GM23248 (cell line): ENCODE results near the gene THTPA. TPM values are rescaled to one million over a fixed set of nuclear protein-coding genes. Genes with fewer than 3 reads are reported as not detected.
A peak's percentile ranks its signal among the peaks of the same experiment; 100 is the strongest.

Source experiments
- DNase-seq: peaks from one replicate; pipeline ENCODE4 v3.0.0-alpha.2; 2015
- H2AFZ ChIP-seq: fragments of 200-600 bp; sonication (generic); 2 replicates; pipeline ENCODE4 v1.6.1; 2016; ENCODE audit warnings: antibody characterized with exemption
- H3F3A ChIP-seq: fragments of 200-600 bp; sonication (generic); 2 replicates; pipeline ENCODE4 v1.6.1; 2016; ENCODE audit warnings: mild to moderate bottlenecking, antibody characterized with exemption, mixed run types; ENCODE audit not compliant: insufficient read depth
- H3K27ac ChIP-seq: fragments of 200-600 bp; sonication (generic); 2 replicates; pipeline ENCODE4 v1.5.1; 2016; ENCODE audit warnings: mild to moderate bottlenecking
- H3K27me3 ChIP-seq: fragments of 200-600 bp; sonication (generic); replicated peaks from 2 replicates; pipeline ENCODE4 v1.6.1; 2016; ENCODE audit warnings: mild to moderate bottlenecking; ENCODE audit not compliant: insufficient read depth
- H3K36me3 ChIP-seq: fragments of 200-600 bp; sonication (generic); 2 replicates; pipeline ENCODE4 v1.6.1; 2016; ENCODE audit warnings: low read depth, mild to moderate bottlenecking
- H3K4me1 ChIP-seq: fragments of 200-600 bp; sonication (generic); 2 replicates; pipeline ENCODE4 v1.6.1; 2016; ENCODE audit warnings: mild to moderate bottlenecking; ENCODE audit not compliant: insufficient read depth
- H3K4me2 ChIP-seq: fragments of 200-600 bp; sonication (generic); one replicate; pipeline ENCODE4 v1.6.1; 2016; ENCODE audit warnings: mild to moderate bottlenecking; ENCODE audit not compliant: unreplicated experiment
- H3K4me3 ChIP-seq: fragments of 200-600 bp; sonication (generic); 2 replicates; pipeline ENCODE4 v1.5.1; 2016; ENCODE audit warnings: mild to moderate bottlenecking
- H3K79me2 ChIP-seq: fragments of 200-600 bp; sonication (generic); 2 replicates; pipeline ENCODE4 v1.6.1; 2016; ENCODE audit warnings: mild to moderate bottlenecking; ENCODE audit not compliant: insufficient read depth
- H3K9ac ChIP-seq: fragments of 200-600 bp; sonication (generic); 2 replicates; pipeline ENCODE4 v1.6.1; 2016; ENCODE audit warnings: mild to moderate bottlenecking
- H3K9me2 ChIP-seq: fragments of 200-600 bp; sonication (generic); 2 replicates; pipeline ENCODE4 v1.6.1; 2016; ENCODE audit warnings: mixed run types, mild to moderate bottlenecking, moderate library complexity; ENCODE audit not compliant: insufficient read depth
- H3K9me3 ChIP-seq: fragments of 200-600 bp; sonication (generic); one replicate; pipeline ENCODE4 v1.6.1; 2017; ENCODE audit warnings: low read depth
- H4K20me1 ChIP-seq: fragments of 200-600 bp; sonication (generic); 2 replicates; pipeline ENCODE4 v1.6.0; 2016; ENCODE audit not compliant: insufficient read depth
- EZH2 ChIP-seq: fragments of 200-600 bp; sonication (generic); IDR thresholded peaks from 2 replicates; pipeline ENCODE4 v1.6.1; 2018; ENCODE audit warnings: antibody characterized with exemption, mild to moderate bottlenecking; ENCODE audit not compliant: insufficient read depth, poor library complexity, severe bottlenecking
- EZH2phosphoT487 ChIP-seq: fragments of 200-600 bp; sonication (generic); IDR thresholded peaks from 2 replicates; pipeline ENCODE4 v1.6.1; 2018; ENCODE audit warnings: antibody characterized with exemption, moderate library complexity, mild to moderate bottlenecking, low read depth; ENCODE audit not compliant: insufficient read depth
- WGBS, 2 experiments: methylation state at CpG; one replicate each; pipeline ENCODE4 v1.1.6; 2015 to 2017; ENCODE audit warnings: low lambda C conversion rate in 2 of 2, low coverage in 1 of 2; ENCODE audit errors: missing lambda C conversion rate in 2 of 2; 5-methylcytosine and 5-hydroxymethylcytosine counted together
- in situ Hi-C: fragments of 300-500 bp; cut with MboI; formaldehyde crosslinking; loops from 2 replicates; pipeline ENCODE4 v1.15.0; 2020
- polyA plus RNA-seq: library from polyadenylated mRNA; unstranded; fragments of >200 nt; fragmentation: Nextera tagmentation; extraction: Ambion mirVana; gene quantifications from 2 replicates; pipeline ENCODE4 v1.2.1, GENCODE V29; 2016
- total RNA-seq: library from RNA; depleted of rRNA; stranded (reverse); fragments of >200 nt; shearing (Covaris generic); gene quantifications from 2 replicates; pipeline ENCODE4 v1.2.3, GENCODE V29; 2014

THTPA gene
- total and polyA plus RNA-seq, 2 experiments from 2014 or later: 10.0 to 21.0 TPM

DNA sequence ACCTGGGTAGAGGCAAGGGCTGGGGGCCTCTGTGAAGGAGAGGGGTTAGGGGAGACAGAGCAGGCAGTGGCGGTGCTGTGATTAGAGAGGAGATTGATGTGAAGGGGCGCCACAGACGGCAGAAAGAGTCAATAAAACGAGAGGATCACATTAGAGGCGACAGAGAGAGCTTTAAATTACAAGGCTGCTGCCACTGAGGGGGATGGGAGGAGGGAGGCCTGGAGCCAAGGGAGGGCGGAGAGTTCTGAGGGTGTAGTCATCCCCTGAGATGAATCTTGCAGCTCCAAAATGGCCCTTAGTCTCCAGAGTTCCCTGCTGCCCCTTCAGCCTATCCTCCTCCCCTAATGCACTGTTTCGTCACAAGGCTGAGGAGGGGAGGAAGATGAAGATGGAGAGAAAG, 17.3 kb upstream of the THTPA start:
- Histone ChIP-seq H3F3A (no peaks in the 10 kb centered on the region), H4K20me1 (no peaks in the 10 kb centered on the region), H3K4me2 (peak overlapping the region; percentile 44), H3K27me3 (no peaks in the 10 kb centered on the region), H3K27ac (no peak overlapping the region), H3K36me3 (no peaks in the 10 kb centered on the region), H3K9me3 (no peaks in the 10 kb centered on the region), H3K9me2 (no peaks in the 10 kb centered on the region), H3K4me1 (no peaks in the 10 kb centered on the region), H3K9ac (no peak overlapping the region), H3K79me2 (no peaks in the 10 kb centered on the region), H3K4me3 (no peak overlapping the region), H2AFZ (peak overlapping the region; percentile 65)
- WGBS, 2 experiments: 30 to 33% methylated on average over 7 of the region's 7 CpGs
- no peak for TF ChIP-seq EZH2phosphoT487
- TF ChIP-seq EZH2: no peak
- in situ Hi-C loops: no loop called here
- peak; percentile 65 for DNase-seq

DNA sequence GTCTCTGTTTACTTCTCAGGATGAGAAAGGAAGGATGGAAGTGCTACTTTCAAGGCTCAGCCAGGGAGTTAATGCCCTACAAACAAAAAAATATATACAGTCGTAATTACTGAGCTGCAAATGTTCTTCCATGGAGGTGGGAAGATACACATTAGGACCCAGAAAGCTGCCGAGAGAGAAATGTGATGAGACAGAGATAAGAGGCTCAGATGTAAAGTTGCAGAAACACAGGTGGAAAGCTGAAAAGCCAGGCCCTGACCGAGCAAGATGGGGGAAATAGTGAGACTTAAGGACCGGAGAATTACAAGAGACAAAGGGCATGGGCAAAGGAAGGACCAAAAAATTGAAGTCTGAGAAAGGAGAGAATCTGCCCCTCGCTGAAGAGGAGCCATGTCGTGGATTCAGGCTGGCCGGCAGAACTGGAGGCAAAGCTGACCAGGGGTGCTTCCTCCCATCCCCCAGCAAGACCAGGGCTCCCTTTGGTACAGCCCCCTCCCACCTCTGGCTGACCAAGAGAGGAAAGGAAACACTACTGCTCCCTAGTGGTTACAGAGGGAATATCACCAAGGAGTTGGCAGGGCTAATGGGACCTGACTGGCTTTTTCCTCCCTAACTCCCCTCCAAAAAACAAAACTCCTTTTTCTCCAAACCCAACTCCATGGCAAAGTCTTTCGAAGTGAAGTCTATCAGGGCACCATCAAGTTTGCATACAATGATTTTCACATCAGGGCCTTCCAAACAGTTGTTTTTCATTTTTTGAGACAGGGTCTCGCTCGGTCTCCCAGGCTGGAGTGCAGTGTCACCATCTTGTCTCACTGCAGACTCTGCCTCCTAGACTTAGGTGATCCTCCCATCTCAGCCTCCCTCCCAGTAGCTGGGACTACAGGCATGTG, 16.6 kb upstream of the THTPA start:
- H3K4me3 ChIP-seq: no peak overlapping the region
- in situ Hi-C loops: no loop called here
- H3K36me3 ChIP-seq: no peaks in the 10 kb centered on the region
- no peaks in the 10 kb centered on the region for H3K9me3 ChIP-seq
- H2AFZ ChIP-seq: peak overlapping the region; percentile 65
- no peaks in the 10 kb centered on the region for H3K9me2 ChIP-seq
- no peaks in the 10 kb centered on the region for H3K27me3 ChIP-seq
- H3K79me2 ChIP-seq: no peaks in the 10 kb centered on the region
- peak; percentile 46 for DNase-seq
- 36 to 43% methylated on average over 8 to 10 of the region's 10 CpGs for WGBS, 2 experiments
- peak overlapping the region; percentile 44 for H3K4me2 ChIP-seq
- H3F3A ChIP-seq: no peaks in the 10 kb centered on the region
- no peak overlapping the region for H3K27ac ChIP-seq
- TF ChIP-seq EZH2 (no peak), EZH2phosphoT487 (no peak)
- no peak overlapping the region for H3K9ac ChIP-seq
- no peaks in the 10 kb centered on the region for H3K4me1 ChIP-seq
- H4K20me1 ChIP-seq: no peaks in the 10 kb centered on the region

DNA sequence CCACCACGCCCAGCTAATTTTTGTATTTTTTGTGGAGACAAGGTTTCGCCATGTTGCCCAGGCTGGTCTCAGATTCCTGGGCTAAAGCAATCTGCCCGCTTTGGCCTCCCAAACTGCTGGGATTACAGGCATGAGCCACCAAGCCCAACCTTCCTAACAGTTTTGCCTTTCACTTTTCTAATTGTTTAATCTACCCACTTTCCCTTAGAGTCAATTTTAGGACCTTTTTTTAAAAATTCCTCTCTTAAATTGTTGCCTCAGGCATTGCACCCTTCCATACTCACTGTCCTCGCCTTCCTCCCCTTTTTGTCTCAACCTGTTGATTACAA, 16.0 kb upstream of the THTPA start:
- H3K9me3 ChIP-seq: no peaks in the 10 kb centered on the region
- no peak overlapping the region for H2AFZ ChIP-seq
- no peaks in the 10 kb centered on the region for H3K36me3 ChIP-seq
- H3K27ac ChIP-seq: no peak overlapping the region
- in situ Hi-C loops: no loop called here
- 64 to 65% methylated on average over 4 of the region's 4 CpGs for WGBS, 2 experiments
- no peaks in the 10 kb centered on the region for H3K79me2 ChIP-seq
- H3K4me1 ChIP-seq: no peaks in the 10 kb centered on the region
- H3K4me3 ChIP-seq: no peak overlapping the region
- no peak overlapping the region for H3K4me2 ChIP-seq
- H3K9ac ChIP-seq: no peak overlapping the region
- no peak for DNase-seq
- no peaks in the 10 kb centered on the region for H3F3A ChIP-seq
- no peaks in the 10 kb centered on the region for H4K20me1 ChIP-seq
- no peak for TF ChIP-seq EZH2
- no peak for TF ChIP-seq EZH2phosphoT487
- no peaks in the 10 kb centered on the region for H3K27me3 ChIP-seq
- H3K9me2 ChIP-seq: no peaks in the 10 kb centered on the region

DNA sequence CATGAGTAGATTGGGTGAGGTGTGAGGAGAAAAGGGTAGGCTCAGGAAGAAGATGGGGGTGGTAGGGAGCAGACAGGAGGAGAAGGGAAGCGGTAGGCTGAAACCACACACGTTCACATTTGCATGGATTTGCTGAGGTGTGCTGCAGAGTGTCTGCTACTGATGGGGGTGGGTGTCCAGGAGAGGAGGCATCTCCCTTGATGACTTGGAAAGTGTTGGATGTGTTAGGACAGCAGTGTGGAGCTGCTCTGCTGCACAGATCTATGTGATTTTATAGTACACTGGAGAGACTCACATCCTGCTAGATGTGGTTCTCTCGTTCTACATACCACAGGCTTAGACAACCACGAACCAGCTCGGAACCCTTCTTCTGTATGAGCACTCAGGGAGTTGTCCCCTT, 13.8 kb upstream of the THTPA start:
- no peak overlapping the region for H3K9ac ChIP-seq

DNA sequence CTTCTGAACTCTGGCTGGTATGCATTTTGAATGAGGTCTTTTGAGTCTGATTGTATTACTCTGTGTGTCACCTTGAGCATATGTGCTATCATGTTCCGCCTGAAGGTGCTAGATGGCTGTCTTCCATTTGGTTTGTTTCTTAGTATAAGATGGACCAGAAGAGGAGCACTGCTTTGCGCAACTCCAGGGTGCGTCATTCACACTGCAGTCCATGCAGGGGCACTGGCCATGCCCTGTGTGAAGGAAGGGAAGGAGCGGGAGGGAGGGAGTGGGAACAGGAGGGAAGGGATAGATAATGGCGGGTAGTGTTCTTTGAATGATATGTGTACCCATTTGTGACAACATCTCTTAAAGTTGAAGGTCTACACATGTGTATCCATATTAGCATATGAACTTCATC, 12.7 kb upstream of the THTPA start:
- no peaks in the 10 kb centered on the region for H3K27me3 ChIP-seq
- H3K9me3 ChIP-seq: no peaks in the 10 kb centered on the region
- WGBS, 2 experiments: 92 to 95% methylated on average over 5 of the region's 5 CpGs
- H2AFZ ChIP-seq: no peak overlapping the region
- in situ Hi-C loops: no loop called here
- H3K27ac ChIP-seq: no peak overlapping the region
- no peak overlapping the region for H3K4me2 ChIP-seq
- H3F3A ChIP-seq: no peaks in the 10 kb centered on the region
- DNase-seq: no peak
- TF ChIP-seq EZH2 (no peak), EZH2phosphoT487 (no peak)
- no peaks in the 10 kb centered on the region for H4K20me1 ChIP-seq
- no peaks in the 10 kb centered on the region for H3K4me1 ChIP-seq
- no peak overlapping the region for H3K4me3 ChIP-seq
- no peaks in the 10 kb centered on the region for H3K9me2 ChIP-seq
- H3K79me2 ChIP-seq: no peaks in the 10 kb centered on the region
- H3K9ac ChIP-seq: no peak overlapping the region
- no peaks in the 10 kb centered on the region for H3K36me3 ChIP-seq

More for the DNA sequence above, 13.8 kb upstream of the THTPA start:
- 61 to 62% methylated on average over 5 of the region's 5 CpGs for WGBS, 2 experiments
- TF ChIP-seq EZH2 (no peak), EZH2phosphoT487 (no peak)
- Histone ChIP-seq H3K27ac (no peak overlapping the region), H3F3A (no peaks in the 10 kb centered on the region), H3K27me3 (no peaks in the 10 kb centered on the region), H3K4me3 (no peak overlapping the region), H3K9me2 (no peaks in the 10 kb centered on the region), H3K36me3 (no peaks in the 10 kb centered on the region), H3K9me3 (no peaks in the 10 kb centered on the region), H3K4me1 (no peaks in the 10 kb centered on the region), H2AFZ (no peak overlapping the region), H4K20me1 (no peaks in the 10 kb centered on the region), H3K79me2 (no peaks in the 10 kb centered on the region), H3K4me2 (no peak overlapping the region)
- in situ Hi-C loops: no loop called here
- DNase-seq: no peak
